Ovary (tissue), 9 donors: ENCODE data around the gene TNS1. TPM values are rescaled to one million over a fixed set of nuclear protein-coding genes. Genes with fewer than 3 reads are reported as not detected.

Experiments used
- DNase-seq, 5 donors: peaks; one replicate each; pipeline ENCODE4 v3.0.0-alpha.2; 2019 to 2020
- H3K27ac ChIP-seq, 2 donors: fragments of 200-600 bp; one replicate each; pipeline versions ENCODE4 v1.5.1 to v1.8.0; 2019 to 2022
- H3K27me3 ChIP-seq: fragments of 200-600 bp; one replicate; pipeline ENCODE4 v1.8.0; 2022
- H3K36me3 ChIP-seq: fragments of 200-600 bp; sonication (generic); one replicate; pipeline ENCODE4 v1.5.1; 2019
- H3K4me1 ChIP-seq: one replicate; pipeline ENCODE4 v1.8.1; 2013; ENCODE audit warnings: mild to moderate bottlenecking, moderate library complexity; ENCODE audit not compliant: insufficient read depth
- H3K4me3 ChIP-seq: fragments of 200-600 bp; sonication (generic); one replicate; pipeline ENCODE4 v1.5.1; 2017
- H3K9me3 ChIP-seq, 2 donors: fragments of 200-600 bp in 1 of 2; sonication (generic) in 1 of 2; one replicate each; pipeline versions ENCODE4 v1.5.1 to v1.8.1; 2013 to 2019; ENCODE audit warnings: mild to moderate bottlenecking in 1 of 2, moderate library complexity in 1 of 2
- CTCF ChIP-seq, 3 donors: fragments of 450-650 bp in 2 of 3; fragments of 200-600 bp in 1 of 3; IDR thresholded peaks; one replicate each; pipeline versions ENCODE4 v1.5.1 to v1.8.0; 2016 to 2022; ENCODE audit warnings: antibody characterized with exemption in 3 of 3, mild to moderate bottlenecking in 1 of 3
- EP300 ChIP-seq: sonication (generic); formaldehyde crosslinking; IDR thresholded peaks from one replicate; pipeline ENCODE4 v1.6.1; 2017; ENCODE audit warnings: antibody characterized with exemption
- POLR2A ChIP-seq: fragments of 450-650 bp; IDR thresholded peaks from one replicate; pipeline ENCODE4 v1.6.1; 2017; ENCODE audit warnings: antibody characterized with exemption, mild to moderate bottlenecking, moderate library complexity
- WGBS, 3 donors: extraction: QIAGEN DNeasy Blood & Tissue Kit in 1 of 3; methylation state at CpG; one replicate each; pipeline versions ENCODE4 v1.1.5 to v1.1.7; 2013 to 2017; 5-methylcytosine and 5-hydroxymethylcytosine counted together
- intact Hi-C, 4 donors: fragments of 100-400 bp; cut with DNase I; formaldehyde crosslinking; loops; one replicate each; pipeline versions ENCODE4 v1.11.0 to v1.15.1; 2022 to 2023
- polyA plus RNA-seq, 2 donors: library from polyadenylated mRNA; stranded (reverse); fragments of 200-250 nt in 1 of 2; fragments of 350-450 nt in 1 of 2; fragmentation: Illumina TruSeq in 1 of 2; extraction: RNeasy Lipid Tissue Mini Kit (QIAGEN cat#74804) in 1 of 2; gene quantifications; one replicate each; pipeline ENCODE4 v1.2.3, GENCODE V29; 2013 to 2014
- total RNA-seq, 7 donors: library from RNA; depleted of rRNA in 2 of 7; stranded (reverse); fragments of >200 nt in 2 of 7; fragmentation: NEBNext Ultra II Directional in 3 of 7; extraction: Animal tissue kit (Norgen Biotek cat#: 25700) in 3 of 7; gene quantifications; one replicate each; pipeline versions ENCODE4 v1.1.0 to v1.2.4, GENCODE V29; 2016 to 2023
- donor health status: DM: no; HTN: no; CAD: no; lungs with moderate emphysema.
- donor health status: DM: no; HTN: no; CAD: no.
- donor health status: Bipolar disorder and iron deficiency.
- donor health status: DM: yes; HTN: yes; CAD: no.
- donor health status: DM: no; HTN: no; CAD: no.
- donor health status: DM: yes; HTN: yes; CAD: no.

Gene TNS1
- total and polyA plus RNA-seq, 9 donors = 140 to 568 (median 356) TPM

DNA sequence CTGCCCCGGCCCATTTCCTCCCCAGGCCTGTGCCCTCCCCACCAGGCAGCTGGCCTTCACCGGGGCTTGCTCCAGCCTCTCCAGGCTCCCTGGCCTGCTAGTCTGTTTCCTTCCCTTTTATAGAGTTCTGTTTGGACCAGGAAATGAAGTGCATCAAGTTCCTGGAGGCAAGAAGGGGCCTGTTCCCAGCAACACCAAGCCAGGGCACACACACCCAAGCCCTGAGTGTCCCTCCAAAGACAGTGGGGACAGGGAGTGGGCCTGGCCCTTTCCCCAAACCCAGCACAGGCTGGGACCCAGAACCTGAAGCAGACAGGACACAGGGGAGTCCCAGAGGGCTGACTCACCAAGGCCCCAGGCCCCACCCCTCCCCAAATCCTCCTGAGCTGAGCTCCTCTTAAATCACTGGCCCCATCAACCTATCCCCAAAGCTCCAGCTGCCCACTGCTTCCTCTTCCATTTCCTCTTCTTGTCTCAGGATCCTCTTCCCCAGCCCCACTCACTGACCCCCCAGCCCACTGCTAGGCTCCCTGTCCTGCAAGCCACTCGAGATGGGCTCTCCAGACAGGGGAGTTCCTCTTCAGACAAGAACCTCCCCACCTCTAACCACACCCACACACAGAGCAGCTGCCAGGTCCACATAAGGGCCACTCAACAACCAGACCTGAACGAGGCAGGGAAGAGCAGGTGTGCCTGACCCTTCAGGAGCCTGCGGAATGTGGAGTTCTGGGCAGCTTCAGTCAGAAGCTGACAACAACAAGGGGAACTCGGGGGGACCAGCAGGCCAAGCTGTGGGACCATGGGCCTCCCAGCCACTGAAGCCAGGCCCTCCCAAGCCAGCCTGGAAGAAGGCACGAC, 74.2 kb downstream of the TNS1 start:
- TF ChIP-seq POLR2A (no peak), EP300 (no peak), CTCF (IDR thresholded peaks at IDR 0.05) (no peak)
- WGBS, 3 donors = 39 to 46% (median 42%) methylated on average over 7 of the region's 7 CpGs
- H3K36me3 ChIP-seq = no peaks in the 10 kb centered on the region
- intact Hi-C loops = no loop called here
- H3K9me3 ChIP-seq = no peaks in the 10 kb centered on the region
- H3K27me3 ChIP-seq = no peaks in the 10 kb centered on the region
- no peak overlapping the region for H3K4me3 ChIP-seq
- peaks cover 52% of the 10 kb centered on the region for H3K4me1 ChIP-seq
- peak in 2 of 5 donors; percentile 51 to 61 for DNase-seq
- H3K27ac ChIP-seq = peak overlapping the region; percentile 32 to 70

GRCh38 chr2:217927601-217928323, 75.0 kb downstream of the TNS1 start:
- no peak for DNase-seq
- WGBS, 3 donors = 81 to 84% (median 81%) methylated on average over 2 of the region's 2 CpGs
- Histone ChIP-seq H3K4me1 (peaks cover 49% of the 10 kb centered on the region), H3K27me3 (no peaks in the 10 kb centered on the region), H3K4me3 (no peak overlapping the region), H3K9me3 (no peaks in the 10 kb centered on the region), H3K36me3 (no peaks in the 10 kb centered on the region), H3K27ac (peak overlapping the region; percentile 32 to 70)
- TF ChIP-seq POLR2A = no peak
- no peak for TF ChIP-seq CTCF (IDR thresholded peaks at IDR 0.05)
- no peak for TF ChIP-seq EP300
- intact Hi-C loops = no loop called here

DNA sequence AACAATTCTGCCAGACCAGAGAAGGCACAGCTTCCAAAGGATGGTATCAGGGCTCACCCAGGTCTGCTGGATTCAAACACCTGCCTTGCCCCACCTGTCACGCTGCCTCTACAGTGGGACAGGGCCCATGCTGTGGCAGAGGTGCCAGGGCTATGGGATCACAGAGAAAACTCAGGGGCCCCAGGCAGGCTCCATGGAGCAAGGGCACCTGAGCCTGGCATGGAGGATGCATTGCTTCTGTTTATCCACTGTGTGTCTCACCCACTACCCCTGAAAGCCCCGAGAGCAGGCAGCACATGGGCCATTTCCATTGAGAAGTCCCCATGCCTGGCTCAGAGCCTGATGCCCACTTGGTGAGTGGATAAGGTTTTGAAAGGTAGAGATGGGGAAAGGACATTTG, 76.0 kb downstream of the TNS1 start:
- peaks cover 53% of the 10 kb centered on the region for H3K4me1 ChIP-seq
- no peak overlapping the region for H3K4me3 ChIP-seq
- no peaks in the 10 kb centered on the region for H3K36me3 ChIP-seq
- TF ChIP-seq EP300 (no peak), CTCF (IDR thresholded peaks at IDR 0.05) (no peak), POLR2A (no peak)
- no peak for DNase-seq
- no peaks in the 10 kb centered on the region for H3K27me3 ChIP-seq
- intact Hi-C loops = no loop called here
- no peaks in the 10 kb centered on the region for H3K9me3 ChIP-seq
- 90 to 98% (median 95%) methylated on average over 2 of the region's 2 CpGs for WGBS, 3 donors
- peak overlapping the region in 1 of 2 donors; percentile 18 for H3K27ac ChIP-seq

GRCh38 chr2:217924346-217924901, 78.4 kb downstream of the TNS1 start:
- Histone ChIP-seq H3K27me3 (no peaks in the 10 kb centered on the region), H3K9me3 (no peaks in the 10 kb centered on the region), H3K4me3 (no peak overlapping the region), H3K27ac (peak overlapping the region in 1 of 2 donors; percentile 83), H3K4me1 (peaks cover 53% of the 10 kb centered on the region), H3K36me3 (no peaks in the 10 kb centered on the region)
- no peak for DNase-seq
- TF ChIP-seq CTCF (IDR thresholded peaks at IDR 0.05) (no peak), EP300 (no peak), POLR2A (no peak)
- WGBS, 3 donors = 68 to 83% (median 71%) methylated on average over 5 of the region's 5 CpGs
- intact Hi-C loops = no loop called here
